GM12878 (cell line): Measurements from ENCODE around the gene MT4. TPM values are rescaled to one million over a fixed set of nuclear protein-coding genes. Genes with fewer than 3 reads are reported as not detected.

Experiments used
- ATAC-seq: fragments of 200-7000 bp; cut with Tn5 transposase; 3 replicates; pipeline ENCODE4 v1.9.1; 2020; ENCODE audit warnings: mild to moderate bottlenecking, moderate library complexity
- BruUV-seq: library from RNA; stranded (reverse); fragments of 400-500 nt; replicated peaks from 2 replicates; lab custom pipeline; 2021; lab: Mats Ljungman, UMichigan
- CTCF ChIA-PET: fragments of 300-600 bp; sonication (Branson Sonifier 250); formaldehyde crosslinking; extraction: SDS; loops from one replicate; lab custom pipeline; 2021; ENCODE audit warnings: inconsistent platforms; lab: Yijun Ruan, JAX
- POLR2A ChIA-PET: fragments of 350-600 bp; formaldehyde crosslinking; extraction: SDS; loops from one replicate; lab custom pipeline; 2021; ENCODE audit warnings: inconsistent platforms; lab: Charles Lee
- RAD21 ChIA-PET: fragments of 300-600 bp; sonication (Branson Sonifier 250); formaldehyde crosslinking; loops from one replicate; lab custom pipeline; 2023; ENCODE audit warnings: antibody characterized with exemption; ENCODE audit not compliant: unreplicated experiment; lab: Charles Lee
- SMC1A ChIA-PET: fragments of 300-600 bp; sonication (Branson Sonifier 250); formaldehyde crosslinking; loops from one replicate; lab custom pipeline; 2023; ENCODE audit not compliant: unreplicated experiment, uncharacterized antibody; lab: Charles Lee
- DNase-seq: peaks from one replicate; pipeline ENCODE4 v3.0.0-alpha.2; 2011; ENCODE audit warnings: low read depth, low spot score
- FAIRE-seq: peaks from 3 replicates; lab custom pipeline; 2011; peaks lifted over from hg19 to GRCh38; lab: Jason Lieb, UNC
- H2AFZ ChIP-seq: 2 replicates; pipeline ENCODE4 v1.6.0; 2011; ENCODE audit warnings: low read depth, low read length, control low read depth; ENCODE audit not compliant: control insufficient read depth
- H3K27ac ChIP-seq: 2 replicates; pipeline ENCODE4 v1.5.1; 2011; ENCODE audit warnings: control low read depth; ENCODE audit not compliant: control insufficient read depth, insufficient read depth
- H3K27me3 ChIP-seq, 2 experiments: replicated peaks in 1 of 2; 2 replicates each; pipeline versions ENCODE4 v1.6.0 to v1.6.1; 2011; ENCODE audit warnings: low read length in 1 of 2; ENCODE audit not compliant: control insufficient read depth in 2 of 2, insufficient read depth in 2 of 2
- H3K36me3 ChIP-seq, 2 experiments: 2 replicates each; pipeline ENCODE4 v1.5.1; 2011; ENCODE audit warnings: low read length in 1 of 2; ENCODE audit not compliant: control insufficient read depth in 2 of 2, insufficient read depth in 2 of 2
- H3K4me1 ChIP-seq: 2 replicates; pipeline ENCODE4 v1.6.1; 2011; ENCODE audit warnings: mild to moderate bottlenecking, low read length, moderate library complexity, mixed read lengths; ENCODE audit not compliant: control insufficient read depth, insufficient read depth
- H3K4me2 ChIP-seq: 2 replicates; pipeline ENCODE4 v1.6.0; 2011; ENCODE audit warnings: control low read depth; ENCODE audit not compliant: control insufficient read depth, insufficient read depth
- H3K4me3 ChIP-seq: fragments of 200-600 bp; sonication (generic); 2 replicates; pipeline ENCODE4 v1.5.1; 2016
- H3K79me2 ChIP-seq: 2 replicates; pipeline ENCODE4 v1.6.0; 2011; ENCODE audit warnings: low read length; ENCODE audit not compliant: control insufficient read depth, insufficient read depth
- H3K9ac ChIP-seq: 2 replicates; pipeline ENCODE4 v1.8.0; 2011; ENCODE audit warnings: low read length, control low read depth, mixed read lengths; ENCODE audit not compliant: control insufficient read depth, insufficient read depth
- H3K9me3 ChIP-seq: replicated peaks from 3 replicates; pipeline ENCODE4 v1.5.1; 2011; ENCODE audit warnings: mild to moderate bottlenecking, low read length; ENCODE audit not compliant: control insufficient read depth, insufficient read depth
- H4K20me1 ChIP-seq: 2 replicates; pipeline ENCODE4 v1.6.0; 2011; ENCODE audit not compliant: control insufficient read depth, insufficient read depth
- BHLHE40 ChIP-seq, 2 experiments: fragments of 450-650 bp in 1 of 2; IDR thresholded peaks; 2 replicates each; pipeline ENCODE4 v1.6.1; 2011 to 2017; ENCODE audit warnings: low read depth in 2 of 2, borderline replicate concordance in 1 of 2, improper control_type of control experiment in 1 of 2, low read length in 1 of 2, mild to moderate bottlenecking in 1 of 2
- E2F4 ChIP-seq: IDR thresholded peaks from 2 replicates; pipeline ENCODE4 v1.6.1; 2012; ENCODE audit warnings: low read depth, low read length, improper control_type of control experiment
- FOXM1 ChIP-seq: IDR thresholded peaks from 2 replicates; pipeline ENCODE4 v1.6.1; 2012; ENCODE audit warnings: low read depth, mild to moderate bottlenecking, inconsistent platforms, low read length, moderate library complexity
- HDAC6 ChIP-seq: fragments of 200-600 bp; sonication (generic); IDR thresholded peaks from one replicate; pipeline ENCODE4 v1.8.0; 2017; ENCODE audit warnings: antibody characterized with exemption; ENCODE audit not compliant: unreplicated experiment
- IKZF2 ChIP-seq, 2 experiments: fragments of 450-650 bp; IDR thresholded peaks; 2 replicates each; pipeline ENCODE4 v1.6.1; 2017; ENCODE audit warnings: mild to moderate bottlenecking in 2 of 2, moderate library complexity in 2 of 2
- MAX ChIP-seq: IDR thresholded peaks from 2 replicates; pipeline ENCODE4 v1.6.1; 2012; ENCODE audit warnings: low read depth, low read length, improper control_type of control experiment
- MTA2 ChIP-seq: fragments of 450-650 bp; IDR thresholded peaks from 2 replicates; pipeline ENCODE4 v1.6.1; 2016; ENCODE audit warnings: low read depth, mild to moderate bottlenecking, moderate library complexity
- POLR2A ChIP-seq: IDR thresholded peaks from 2 replicates; pipeline ENCODE4 v1.6.1; 2011; ENCODE audit warnings: low read depth, mild to moderate bottlenecking, low read length
- RBBP5 ChIP-seq: fragments of 200-600 bp; sonication (generic); conservative IDR thresholded peaks from 2 replicates; pipeline ENCODE4 v1.6.1; 2016
- REST ChIP-seq: IDR thresholded peaks from 2 replicates; pipeline ENCODE4 v1.6.1; 2012; ENCODE audit warnings: mild to moderate bottlenecking, low read depth, low read length
- SUPT20H ChIP-seq: IDR thresholded peaks from 2 replicates; pipeline ENCODE4 v1.6.1; 2011; ENCODE audit warnings: low read depth, mild to moderate bottlenecking, low read length, moderate library complexity, borderline replicate concordance; ENCODE audit not compliant: control insufficient read depth
- USF1 ChIP-seq: IDR thresholded peaks from 2 replicates; pipeline ENCODE4 v1.6.1; 2011; ENCODE audit warnings: borderline replicate concordance, low read depth, mild to moderate bottlenecking, moderate library complexity, mixed read lengths, low read length; ENCODE audit not compliant: insufficient read depth; ENCODE audit errors: extremely low read length
- ZBED1 ChIP-seq: IDR thresholded peaks from 2 replicates; pipeline ENCODE4 v1.6.1; 2016; ENCODE audit warnings: borderline replicate concordance
- WGBS: methylation state at CpG from one replicate; pipeline ENCODE4 v1.1.6; 2016; ENCODE audit warnings: low lambda C conversion rate; ENCODE audit not compliant: insufficient replicate concordance, insufficient coverage; ENCODE audit errors: missing lambda C conversion rate; 5-methylcytosine and 5-hydroxymethylcytosine counted together
- in situ Hi-C: fragments of 300-500 bp; cut with MboI; formaldehyde crosslinking; loops from 9 replicates; pipeline ENCODE4 v1.14.3; 2018; ENCODE audit warnings: mixed read lengths
- intact Hi-C: fragments of 100-400 bp; cut with micrococcal nuclease; formaldehyde crosslinking; loops from one replicate; pipeline ENCODE4 v1.14.2; 2022; ENCODE audit not compliant: unreplicated experiment
- polyA plus RNA-seq, 11 experiments: library from polyadenylated mRNA; depleted of rRNA in 4 of 11; unstranded in 6 of 11; stranded (reverse) in 5 of 11; fragments of >200 nt; fragmentation: Nextera tagmentation in 4 of 11; fragmentation: Illumina TruSeq in 1 of 11; extraction: Ambion mirVana in 4 of 11; extraction: Trizol in 1 of 11; gene quantifications; 1 replicate in 1 of 11; 2 replicates in 10 of 11; pipeline versions ENCODE4 v1.2.1 to v1.2.3, GENCODE V29; 2011 to 2016; ENCODE audit warnings: inconsistent platforms in 2 of 11, missing spikeins in 2 of 11, low read depth in 1 of 11
- total RNA-seq, 4 experiments: library from RNA; depleted of rRNA in 3 of 4; stranded (reverse); fragments of >200 nt in 3 of 4; fragmentation: Illumina TruSeq in 1 of 4; extraction: Trizol in 1 of 4; gene quantifications; 2 replicates each; pipeline versions ENCODE4 v1.2.1 to v1.2.3, GENCODE V29; 2013 to 2021

The MT4 gene
- total and polyA plus RNA-seq, 10 of the 15 experiments (the other 5 are each of a cell fraction or from before 2014, with no cell fraction given) = not detected

- CTCF ChIA-PET = no interaction called here
- POLR2A ChIA-PET = interaction anchor here (0.7 kb wide), 1 partner anchor 13 kb away, joined by 3 read pairs; no protein-coding TSS in a partner anchor
- WGBS = 42% methylated on average over 39 of the region's 41 CpGs
- no peaks in the 10 kb centered on the region for H4K20me1 ChIP-seq
- in situ Hi-C loops (no loop called here), intact Hi-C loops (no loop called here)
- peaks cover 4% of the 10 kb centered on the region; the same call in 1 of the 2 replicates for H3K4me1 ChIP-seq
- H3K9ac ChIP-seq = no peak overlapping the region
- no peak overlapping the region for H3K4me3 ChIP-seq
- RAD21 ChIA-PET = no interaction called here
- SMC1A ChIA-PET = no interaction called here
- H3K27me3 ChIP-seq = peaks cover 0 to 5% of the 10 kb centered on the region in 2 experiments; a peak in 2 of 4 replicates
- H3K36me3 ChIP-seq = no peaks in the 10 kb centered on the region
- FAIRE-seq = no peak
- H3K79me2 ChIP-seq = no peaks in the 10 kb centered on the region
- peak; percentile 85 for ATAC-seq
- H3K9me3 ChIP-seq = no peaks in the 10 kb centered on the region
- H3K4me2 ChIP-seq = 0 out of 2 replicates have a peak overlapping the region, but pooled peaks have one; percentile 44
- DNase-seq = no peak
- BruUV-seq = no TSS peak
- no peak overlapping the region for H3K27ac ChIP-seq
- no peak overlapping the region for H2AFZ ChIP-seq
- TF ChIP-seq IKZF2 (IDR thresholded peaks at IDR 0.05) (no peak), SUPT20H (no peak), BHLHE40 (IDR thresholded peaks at IDR 0.05; ENCODE audit: borderline replicate concordance in 1 of 2, low read depth in 2 of 2, low read length in 1 of 2) (no peak), FOXM1 (no peak), ZBED1 (no peak), POLR2A (no peak), RBBP5 (no peak), MAX (no peak), HDAC6 (no peak), MTA2 (no peak), USF1 (no peak), REST (no peak), E2F4 (no peak)
These were observed 52.6 kb downstream of the MT4 start for GRCh38 chr16:56617212-56618085.
